Thyroid gland (tissue), 4 donors: ENCODE measurements around the gene LAX1.

Experiments used
- POLR2A ChIP-seq, 2 donors: fragments of 450-650 bp; IDR thresholded peaks; one replicate each; pipeline ENCODE4 v1.6.1; 2017; ENCODE audit warnings: antibody characterized with exemption in 2 of 2, mild to moderate bottlenecking in 2 of 2, moderate library complexity in 1 of 2
- TF ChIP-seq, protein P1 (sequence below), 6 experiments: fragments of 200-600 bp in 3 of 6; fragments of 450-650 bp in 3 of 6; sonication (generic) in 3 of 6; IDR thresholded peaks; one replicate each; pipeline ENCODE4 v1.5.1; 2016 to 2019; ENCODE audit warnings: antibody characterized with exemption in 6 of 6, mild to moderate bottlenecking in 2 of 6, inconsistent platforms in 1 of 6, moderate library complexity in 1 of 6

DNA sequence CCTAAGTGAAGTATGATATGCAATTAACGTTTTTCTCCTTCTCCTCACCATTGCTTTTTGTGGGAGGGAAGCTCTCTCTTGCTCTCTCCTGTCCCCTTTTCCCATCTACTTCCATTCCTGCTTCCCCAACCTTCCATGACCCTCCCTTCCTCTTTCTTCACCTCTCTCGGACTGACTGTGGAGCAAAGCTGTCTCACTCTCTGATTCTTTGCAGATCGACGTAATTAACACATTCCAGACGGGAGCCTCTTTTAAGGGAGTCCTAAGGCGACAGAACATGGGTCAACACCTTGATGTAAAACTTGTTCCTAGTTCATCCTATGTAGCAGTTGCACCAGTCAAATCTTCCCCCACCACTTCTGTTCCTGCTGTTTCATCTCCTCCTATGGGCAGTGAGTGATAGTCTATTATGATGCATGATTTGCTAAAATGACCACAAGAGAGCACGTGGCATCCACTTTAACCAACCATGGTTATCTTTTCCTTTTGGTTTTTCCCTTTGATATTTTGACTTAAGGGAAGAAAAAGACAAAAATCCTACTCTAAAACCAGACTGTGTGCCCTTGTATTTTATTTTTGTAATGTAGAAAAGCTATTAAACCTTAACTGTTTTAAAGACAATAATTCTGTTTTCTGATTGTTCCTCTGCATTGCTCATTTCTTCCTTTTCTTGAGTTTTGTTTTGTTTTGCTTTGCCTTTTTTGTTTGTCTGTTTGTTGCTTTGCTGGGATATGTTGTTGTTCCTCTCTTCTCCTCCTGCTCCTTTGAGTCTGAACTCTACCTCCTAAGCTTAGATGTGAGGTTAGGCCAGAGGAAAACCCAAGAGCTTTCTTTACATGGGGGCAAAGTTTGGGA, 31.7 kb upstream of the LAX1 start:
- TF ChIP-seq, protein P1, sequence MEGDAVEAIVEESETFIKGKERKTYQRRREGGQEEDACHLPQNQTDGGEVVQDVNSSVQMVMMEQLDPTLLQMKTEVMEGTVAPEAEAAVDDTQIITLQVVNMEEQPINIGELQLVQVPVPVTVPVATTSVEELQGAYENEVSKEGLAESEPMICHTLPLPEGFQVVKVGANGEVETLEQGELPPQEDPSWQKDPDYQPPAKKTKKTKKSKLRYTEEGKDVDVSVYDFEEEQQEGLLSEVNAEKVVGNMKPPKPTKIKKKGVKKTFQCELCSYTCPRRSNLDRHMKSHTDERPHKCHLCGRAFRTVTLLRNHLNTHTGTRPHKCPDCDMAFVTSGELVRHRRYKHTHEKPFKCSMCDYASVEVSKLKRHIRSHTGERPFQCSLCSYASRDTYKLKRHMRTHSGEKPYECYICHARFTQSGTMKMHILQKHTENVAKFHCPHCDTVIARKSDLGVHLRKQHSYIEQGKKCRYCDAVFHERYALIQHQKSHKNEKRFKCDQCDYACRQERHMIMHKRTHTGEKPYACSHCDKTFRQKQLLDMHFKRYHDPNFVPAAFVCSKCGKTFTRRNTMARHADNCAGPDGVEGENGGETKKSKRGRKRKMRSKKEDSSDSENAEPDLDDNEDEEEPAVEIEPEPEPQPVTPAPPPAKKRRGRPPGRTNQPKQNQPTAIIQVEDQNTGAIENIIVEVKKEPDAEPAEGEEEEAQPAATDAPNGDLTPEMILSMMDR (IDR thresholded peaks at IDR 0.05), result no peak
- TF ChIP-seq POLR2A (IDR thresholded peaks at IDR 0.05), result no peak
